Mucosa of descending colon (tissue), 3 donors: ENCODE results near the gene RNF144B. TPM values are rescaled to one million over a fixed set of nuclear protein-coding genes. Genes with fewer than 3 reads are reported as not detected.
"Not testable (repeated sequence)": the region's sequence is repeated elsewhere in the genome, so short reads cannot be mapped to it uniquely, and the experiment has no call there.

Source experiments
- ATAC-seq: fragments of 200-7000 bp; cut with Tn5 transposase; one replicate; pipeline ENCODE4 v1.9.1; 2020; ENCODE audit warnings: mild to moderate bottlenecking, moderate library complexity
- DNase-seq, 3 donors: peaks; one replicate each; pipeline ENCODE4 v3.0.0-alpha.2; 2020
- H3K36me3 ChIP-seq: fragments of 200-600 bp; one replicate; pipeline ENCODE4 v1.8.0; 2021; ENCODE audit warnings: low read depth, mild to moderate bottlenecking
- H3K4me1 ChIP-seq: fragments of 200-600 bp; one replicate; pipeline ENCODE4 v1.8.0; 2021; ENCODE audit warnings: low read depth, mild to moderate bottlenecking
- H3K4me3 ChIP-seq: fragments of 200-600 bp; one replicate; pipeline ENCODE4 v1.8.0; 2021; ENCODE audit warnings: mild to moderate bottlenecking
- H3K9me3 ChIP-seq: fragments of 200-600 bp; one replicate; pipeline ENCODE4 v1.8.0; 2021; ENCODE audit warnings: mild to moderate bottlenecking
- intact Hi-C, 2 donors: fragments of 100-400 bp; cut with DNase I in 1 of 2; cut with micrococcal nuclease in 1 of 2; formaldehyde crosslinking; loops; one replicate each; pipeline versions ENCODE4 v1.11.0 to v1.11.1; 2022; cut with DNase I, micrococcal nuclease
- total RNA-seq, 3 donors: library from RNA; stranded (reverse); fragmentation: NEBNext Ultra II Directional in 2 of 3; extraction: Animal tissue kit (Norgen Biotek cat#: 25700) in 2 of 3; gene quantifications; one replicate each; pipeline versions ENCODE4 v1.2.1 to v1.2.4, GENCODE V29; 2021 to 2023
- TF ChIP-seq, protein P1 (sequence below): fragments of 200-600 bp; IDR thresholded peaks from one replicate; pipeline ENCODE4 v1.8.0; 2022; ENCODE audit warnings: antibody characterized with exemption, mild to moderate bottlenecking
- donor health status: DM: no; HTN: no; CAD: no; lungs with moderate emphysema.
- donor health status: DM: no; HTN: no; CAD: no.
- donor health status: DM: no; HTN: yes; CAD: no.

Gene RNF144B
- total RNA-seq, 3 donors from 2014 or later, result 5.9 to 8.7 (median 8.0) TPM

DNA sequence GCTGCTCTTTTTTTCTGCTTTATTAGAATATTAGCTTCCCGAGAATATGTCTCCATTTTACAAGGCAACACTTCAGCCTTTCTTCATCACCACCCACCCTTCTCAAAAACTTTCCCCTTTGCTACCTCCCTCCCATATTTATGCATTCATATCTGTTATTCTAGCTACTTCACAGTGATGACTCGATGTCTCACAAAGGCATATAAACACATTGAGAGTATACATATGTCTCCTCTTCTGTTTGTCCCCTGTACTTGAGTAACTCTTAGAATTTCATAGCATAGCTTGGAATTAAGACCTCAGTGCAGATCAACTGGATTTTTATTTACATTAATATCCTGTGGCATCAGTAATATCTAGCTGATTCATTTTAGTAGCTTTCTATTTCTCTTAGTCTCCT is 6.5 kb downstream of the RNF144B start:
- H3K36me3 ChIP-seq, result no peaks in the 10 kb centered on the region
- TF ChIP-seq, protein P1, sequence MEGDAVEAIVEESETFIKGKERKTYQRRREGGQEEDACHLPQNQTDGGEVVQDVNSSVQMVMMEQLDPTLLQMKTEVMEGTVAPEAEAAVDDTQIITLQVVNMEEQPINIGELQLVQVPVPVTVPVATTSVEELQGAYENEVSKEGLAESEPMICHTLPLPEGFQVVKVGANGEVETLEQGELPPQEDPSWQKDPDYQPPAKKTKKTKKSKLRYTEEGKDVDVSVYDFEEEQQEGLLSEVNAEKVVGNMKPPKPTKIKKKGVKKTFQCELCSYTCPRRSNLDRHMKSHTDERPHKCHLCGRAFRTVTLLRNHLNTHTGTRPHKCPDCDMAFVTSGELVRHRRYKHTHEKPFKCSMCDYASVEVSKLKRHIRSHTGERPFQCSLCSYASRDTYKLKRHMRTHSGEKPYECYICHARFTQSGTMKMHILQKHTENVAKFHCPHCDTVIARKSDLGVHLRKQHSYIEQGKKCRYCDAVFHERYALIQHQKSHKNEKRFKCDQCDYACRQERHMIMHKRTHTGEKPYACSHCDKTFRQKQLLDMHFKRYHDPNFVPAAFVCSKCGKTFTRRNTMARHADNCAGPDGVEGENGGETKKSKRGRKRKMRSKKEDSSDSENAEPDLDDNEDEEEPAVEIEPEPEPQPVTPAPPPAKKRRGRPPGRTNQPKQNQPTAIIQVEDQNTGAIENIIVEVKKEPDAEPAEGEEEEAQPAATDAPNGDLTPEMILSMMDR, result no peak
- ATAC-seq (no peak), DNase-seq (no peak)
- H3K9me3 ChIP-seq, result no peaks in the 10 kb centered on the region
- intact Hi-C loops, result no loop called here
- H3K4me3 ChIP-seq, result no peak overlapping the region
- no peaks in the 10 kb centered on the region for H3K4me1 ChIP-seq

DNA sequence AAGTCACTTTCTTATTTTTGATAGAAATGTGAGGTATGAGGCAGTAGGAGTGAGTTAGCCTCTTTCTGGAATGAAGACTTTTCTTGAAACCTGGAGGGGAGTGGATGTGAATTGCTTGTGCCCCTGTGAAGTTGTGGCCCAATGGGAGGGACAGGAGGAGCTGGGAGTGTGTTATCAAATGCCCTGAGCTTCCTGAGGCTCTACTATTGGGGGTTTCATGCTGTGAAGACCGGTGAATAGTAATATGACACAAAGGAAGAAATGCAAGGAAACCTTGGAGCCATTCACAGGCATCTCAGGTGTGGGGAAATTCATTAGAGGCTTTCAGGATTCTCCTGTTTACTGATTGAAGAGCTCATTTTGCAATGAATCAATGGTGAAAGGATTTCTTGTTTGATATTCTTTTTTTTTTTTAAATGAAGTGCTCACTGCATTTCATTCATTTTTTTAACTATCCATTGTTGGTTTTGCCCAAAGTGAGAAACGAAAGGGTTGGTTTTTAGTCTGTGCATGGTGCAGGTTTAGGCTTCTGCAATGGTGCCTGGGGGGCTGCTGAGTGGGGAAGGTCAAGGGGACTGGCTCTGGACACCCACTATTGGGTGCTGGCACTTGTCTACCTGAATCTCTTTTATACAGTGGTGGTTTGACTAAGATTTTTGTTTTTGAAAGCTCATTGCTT is 8.2 kb downstream of the RNF144B start:
- TF ChIP-seq, protein P1, result no peak
- Histone ChIP-seq H3K4me1 (no peaks in the 10 kb centered on the region), H3K9me3 (no peaks in the 10 kb centered on the region), H3K36me3 (no peaks in the 10 kb centered on the region), H3K4me3 (no peak overlapping the region)
- intact Hi-C loops, result no loop called here
- DNase-seq, result no peak
- ATAC-seq, result no peak

DNA sequence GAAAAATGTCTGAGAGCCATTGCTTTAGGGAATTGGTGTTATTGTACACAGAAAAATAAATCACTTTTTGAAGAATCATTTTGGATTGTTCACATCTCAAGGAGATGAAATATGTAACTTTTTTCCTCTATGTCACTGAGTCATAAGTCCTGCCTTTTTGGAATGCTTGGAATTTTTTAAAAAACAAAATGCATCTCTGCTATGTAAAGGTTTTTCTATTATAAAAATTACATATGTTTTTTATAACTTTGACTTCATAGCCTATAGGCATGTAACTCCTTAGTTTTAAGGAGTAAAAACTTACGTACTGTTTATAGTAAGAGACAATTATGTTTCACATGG is 8.7 kb downstream of the RNF144B start:
- intact Hi-C loops, result no loop called here
- ATAC-seq, result no peak
- no peak for DNase-seq
- Histone ChIP-seq H3K4me1 (no peaks in the 10 kb centered on the region), H3K9me3 (no peaks in the 10 kb centered on the region), H3K4me3 (no peak overlapping the region), H3K36me3 (no peaks in the 10 kb centered on the region)
- TF ChIP-seq, protein P1, result no peak

GRCh38 chr6:18397701-18398100 is 10.6 kb downstream of the RNF144B start:
- ATAC-seq (no peak), DNase-seq (no peak)
- Histone ChIP-seq H3K4me3 (no peak overlapping the region), H3K9me3 (no peaks in the 10 kb centered on the region), H3K4me1 (no peaks in the 10 kb centered on the region), H3K36me3 (no peaks in the 10 kb centered on the region)
- intact Hi-C loops, result no loop called here
- TF ChIP-seq, protein P1, result no peak

DNA sequence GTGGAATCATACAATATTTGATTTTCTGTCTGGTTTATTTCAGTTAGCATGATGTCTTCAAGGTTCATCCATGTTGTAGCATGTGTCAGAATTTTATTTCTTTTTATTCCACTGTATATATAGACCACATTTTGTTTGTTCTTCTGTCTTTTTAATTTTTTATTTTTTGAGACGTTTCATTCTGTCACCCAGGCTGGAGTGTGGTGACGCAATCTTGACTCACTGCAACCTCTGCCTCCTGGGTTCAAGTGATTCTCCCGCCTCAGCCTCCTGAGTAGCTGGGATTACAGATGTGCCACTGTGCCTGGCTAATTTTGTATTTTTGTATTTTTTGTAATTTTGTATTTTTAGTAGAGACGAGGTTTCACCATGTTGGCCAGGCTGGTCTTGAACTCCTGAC is 11.1 kb downstream of the RNF144B start:
- ATAC-seq, H3K36me3 ChIP-seq, H3K9me3 ChIP-seq, DNase-seq, H3K4me3 ChIP-seq, H3K4me1 ChIP-seq, intact Hi-C loops: not testable (repeated sequence)

- Histone ChIP-seq H3K9me3 (no peaks in the 10 kb centered on the region), H3K4me1 (no peaks in the 10 kb centered on the region), H3K36me3 (no peaks in the 10 kb centered on the region), H3K4me3 (no peak overlapping the region)
- TF ChIP-seq, protein P1, result no peak
- DNase-seq (no peak), ATAC-seq (peak; percentile 43)
- intact Hi-C loops, result no loop called here
These were observed 13.8 kb downstream of the RNF144B start for GRCh38 chr6:18400831-18401446.

GRCh38 chr6:18404965-18405364 is 17.8 kb downstream of the RNF144B start:
- DNase-seq, H3K9me3 ChIP-seq, H3K4me1 ChIP-seq, intact Hi-C loops, H3K4me3 ChIP-seq, H3K36me3 ChIP-seq, ATAC-seq: not testable (repeated sequence)
